Activated gamma-delta T cell treated with Interleukin-2 at 50 U/mL for 16 hours (primary cell): ENCODE results near the gene CFAP410.

Source experiments
- DNase-seq: peaks from one replicate; pipeline ENCODE4 v3.0.0-alpha.2; 2020

The CFAP410 gene

GRCh38 chr21:44329971-44330681 lies 9.1 kb downstream of the CFAP410 start:
- DNase-seq = no peak

- DNase-seq = no peak
Observed at GRCh38 chr21:44329086-44329889, 9.9 kb downstream of the CFAP410 start.

GRCh38 chr21:44328242-44328895 lies 10.8 kb downstream of the CFAP410 start:
- no peak for DNase-seq

- no peak for DNase-seq
Observed at GRCh38 chr21:44327603-44327974, 11.6 kb downstream of the CFAP410 start.

- DNase-seq = no peak
Observed at GRCh38 chr21:44326716-44327602, 12.2 kb downstream of the CFAP410 start.

GRCh38 chr21:44326272-44326647 lies 12.9 kb downstream of the CFAP410 start:
- no peak for DNase-seq

GRCh38 chr21:44325386-44326271 lies 13.6 kb downstream of the CFAP410 start:
- DNase-seq = no peak

- no peak for DNase-seq
Observed at GRCh38 chr21:44324854-44325107, 14.4 kb downstream of the CFAP410 start.

GRCh38 chr21:44324106-44324853 lies 14.9 kb downstream of the CFAP410 start:
- no peak for DNase-seq

- no peak for DNase-seq
Observed at GRCh38 chr21:44323591-44323990, 15.6 kb downstream of the CFAP410 start.

GRCh38 chr21:44322621-44323325 lies 16.4 kb downstream of the CFAP410 start:
- DNase-seq = no peak

GRCh38 chr21:44321846-44322450 lies 17.2 kb downstream of the CFAP410 start:
- DNase-seq = no peak

GRCh38 chr21:44320847-44321246 lies 18.3 kb downstream of the CFAP410 start:
- no peak for DNase-seq

GRCh38 chr21:44319407-44320065 lies 19.7 kb downstream of the CFAP410 start:
- no peak for DNase-seq

- no peak for DNase-seq
Observed at GRCh38 chr21:44318489-44319285, 20.5 kb downstream of the CFAP410 start.

GRCh38 chr21:44317871-44318270 lies 21.3 kb downstream of the CFAP410 start:
- no peak for DNase-seq

GRCh38 chr21:44317241-44317782 lies 21.9 kb downstream of the CFAP410 start:
- DNase-seq = no peak

GRCh38 chr21:44316277-44316900 lies 22.8 kb downstream of the CFAP410 start:
- no peak for DNase-seq
